H9 (cell line): ENCODE results near the gene POLD1. TPM values are rescaled to one million over a fixed set of nuclear protein-coding genes. Genes with fewer than 3 reads are reported as not detected.
A peak's percentile ranks its signal among the peaks of the same experiment; 100 is the strongest.

Experiments
- DNase-seq: peaks from one replicate; pipeline ENCODE4 v3.0.0-alpha.2; 2017
- H2AFZ ChIP-seq: one replicate; pipeline ENCODE4 v1.6.1; 2013; ENCODE audit warnings: mild to moderate bottlenecking, low read length, control low read depth, moderate library complexity
- H2AK5ac ChIP-seq: 2 replicates; pipeline ENCODE4 v1.6.1; 2013; ENCODE audit warnings: low read length, control low read depth, mixed read lengths; ENCODE audit not compliant: insufficient read length
- H2BK120ac ChIP-seq: one replicate; pipeline ENCODE4 v1.6.1; 2013; ENCODE audit warnings: low read depth, mild to moderate bottlenecking, low read length, control low read depth, inconsistent platforms; ENCODE audit not compliant: poor library complexity, severe bottlenecking
- H2BK12ac ChIP-seq: 2 replicates; pipeline ENCODE4 v1.6.1; 2013; ENCODE audit warnings: low read length, control low read depth, mixed read lengths, low read depth; ENCODE audit not compliant: insufficient read length
- H2BK15ac ChIP-seq: 2 replicates; pipeline ENCODE4 v1.6.1; 2013; ENCODE audit warnings: low read depth, low read length, control low read depth
- H2BK20ac ChIP-seq: one replicate; pipeline ENCODE4 v1.6.1; 2013; ENCODE audit warnings: low read depth, mild to moderate bottlenecking, low read length, control low read depth, inconsistent platforms; ENCODE audit not compliant: poor library complexity, severe bottlenecking
- H2BK5ac ChIP-seq: 2 replicates; pipeline ENCODE4 v1.6.1; 2013; ENCODE audit warnings: low read length, control low read depth, mixed read lengths; ENCODE audit not compliant: insufficient read length
- H3K14ac ChIP-seq: 2 replicates; pipeline ENCODE4 v1.6.1; 2013; ENCODE audit warnings: low read length, control low read depth; ENCODE audit not compliant: insufficient read depth
- H3K18ac ChIP-seq: 2 replicates; pipeline ENCODE4 v1.6.1; 2013; ENCODE audit warnings: low read depth, mild to moderate bottlenecking, mixed read lengths, low read length, control low read depth; ENCODE audit not compliant: insufficient read length
- H3K23ac ChIP-seq: 2 replicates; pipeline ENCODE4 v1.6.1; 2013; ENCODE audit warnings: low read length, control low read depth, mixed read lengths, low read depth; ENCODE audit not compliant: insufficient read length
- H3K23me2 ChIP-seq: 2 replicates; pipeline ENCODE4 v1.6.1; 2013; ENCODE audit warnings: low read depth, mild to moderate bottlenecking, mixed read lengths, low read length, control low read depth; ENCODE audit not compliant: insufficient read length, poor library complexity, severe bottlenecking
- H3K27ac ChIP-seq: 2 replicates; pipeline ENCODE4 v1.5.1; 2013; ENCODE audit warnings: low read length, control low read depth, mixed read lengths, low read depth; ENCODE audit not compliant: insufficient read length
- H3K27me3 ChIP-seq: 2 replicates; pipeline ENCODE4 v1.6.1; 2013; ENCODE audit warnings: low read length, control low read depth, inconsistent platforms; ENCODE audit not compliant: insufficient read depth
- H3K4ac ChIP-seq: 2 replicates; pipeline ENCODE4 v1.6.1; 2013; ENCODE audit warnings: low read depth, mild to moderate bottlenecking, control low read depth, inconsistent platforms, low read length, moderate library complexity
- H3K4me1 ChIP-seq: 2 replicates; pipeline ENCODE4 v1.6.1; 2013; ENCODE audit warnings: low read length, control low read depth, inconsistent platforms; ENCODE audit not compliant: insufficient read depth
- H3K4me2 ChIP-seq: 2 replicates; pipeline ENCODE4 v1.6.1; 2013; ENCODE audit warnings: low read length, control low read depth, mixed read lengths; ENCODE audit not compliant: insufficient read length, insufficient read depth
- H3K56ac ChIP-seq: 2 replicates; pipeline ENCODE4 v1.6.1; 2013; ENCODE audit warnings: low read depth, mild to moderate bottlenecking, mixed read lengths, low read length, control low read depth; ENCODE audit not compliant: insufficient read length
- H3K79me1 ChIP-seq: 2 replicates; pipeline ENCODE4 v1.6.1; 2013; ENCODE audit warnings: low read depth, mild to moderate bottlenecking, moderate library complexity, low read length, control low read depth, inconsistent platforms; ENCODE audit not compliant: insufficient read depth, poor library complexity, severe bottlenecking
- H3K79me2 ChIP-seq: 2 replicates; pipeline ENCODE4 v1.6.1; 2013; ENCODE audit warnings: low read length, control low read depth, inconsistent platforms; ENCODE audit not compliant: insufficient read depth
- H3K9ac ChIP-seq: 2 replicates; pipeline ENCODE4 v1.6.1; 2013; ENCODE audit warnings: low read length, control low read depth, mixed read lengths; ENCODE audit not compliant: insufficient read length; ENCODE audit errors: extremely low read depth
- H3K9me3 ChIP-seq: one replicate; pipeline ENCODE4 v1.6.1; 2013; ENCODE audit warnings: low read depth, low read length, inconsistent platforms; ENCODE audit not compliant: control insufficient read depth
- H3T11ph ChIP-seq: one replicate; pipeline ENCODE4 v1.6.1; 2013; ENCODE audit warnings: mild to moderate bottlenecking, low read length, control low read depth, inconsistent platforms
- H4K20me1 ChIP-seq: one replicate; pipeline ENCODE4 v1.6.1; 2013; ENCODE audit not compliant: control insufficient read depth, insufficient read length, insufficient read depth
- H4K5ac ChIP-seq: 2 replicates; pipeline ENCODE4 v1.6.1; 2013; ENCODE audit warnings: low read depth, mild to moderate bottlenecking, mixed read lengths, low read length, control low read depth; ENCODE audit not compliant: insufficient read length
- H4K8ac ChIP-seq: replicated peaks from 2 replicates; pipeline ENCODE4 v1.6.1; 2013; ENCODE audit warnings: low read length, control low read depth, mixed read lengths, low read depth; ENCODE audit not compliant: insufficient read length
- H4K91ac ChIP-seq: 2 replicates; pipeline ENCODE4 v1.6.1; 2013; ENCODE audit warnings: low read depth, mild to moderate bottlenecking, moderate library complexity, mixed read lengths, low read length, control low read depth; ENCODE audit not compliant: insufficient read length
- H3K27ac Mint-ChIP-seq, 3 experiments: 2 replicates in 2 of 3; 3 replicates in 1 of 3; pipeline ENCODE4 v1.8.0; 2020 to 2021; ENCODE audit warnings: mixed read lengths in 3 of 3, mild to moderate bottlenecking in 1 of 3, moderate library complexity in 1 of 3
- H3K27me3 Mint-ChIP-seq: 2 replicates; pipeline ENCODE4 v1.8.0; 2021; ENCODE audit warnings: low read depth, mild to moderate bottlenecking, moderate library complexity, mixed read lengths
- H3K36me3 Mint-ChIP-seq, 3 experiments: 2 replicates in 2 of 3; 3 replicates in 1 of 3; pipeline ENCODE4 v1.8.0; 2020 to 2021; ENCODE audit warnings: low read depth in 3 of 3, mixed read lengths in 3 of 3; ENCODE audit not compliant: insufficient read depth in 1 of 3
- H3K4me1 Mint-ChIP-seq, 2 experiments: 2 replicates each; pipeline ENCODE4 v1.8.0; 2020; ENCODE audit warnings: mixed read lengths in 2 of 2
- H3K4me3 Mint-ChIP-seq, 2 experiments: 2 replicates in 1 of 2; 3 replicates in 1 of 2; pipeline ENCODE4 v1.8.0; 2020 to 2021; ENCODE audit warnings: mild to moderate bottlenecking in 2 of 2, mixed read lengths in 2 of 2, moderate library complexity in 1 of 2
- H3K9me3 Mint-ChIP-seq, 2 experiments: 2 replicates in 1 of 2; 3 replicates in 1 of 2; pipeline ENCODE4 v1.8.0; 2020; ENCODE audit warnings: mild to moderate bottlenecking in 2 of 2, mixed read lengths in 2 of 2, moderate library complexity in 1 of 2
- CTCF ChIP-seq: fragments of 200-600 bp; sonication (generic); conservative IDR thresholded peaks from 3 replicates; pipeline ENCODE4 v1.8.0; 2021; ENCODE audit warnings: antibody characterized with exemption, mild to moderate bottlenecking
- WGBS: extraction: QIAGEN DNeasy Blood & Tissue Kit; methylation state at CpG from one replicate; pipeline ENCODE4 v1.1.7; 2013; ENCODE audit warnings: missing lambda C conversion rate, low lambda C conversion rate, mixed read lengths; ENCODE audit not compliant: insufficient read length; ENCODE audit errors: extremely low coverage; 5-methylcytosine and 5-hydroxymethylcytosine counted together
- total RNA-seq: library from RNA; stranded (reverse); gene quantifications from 2 replicates; pipeline ENCODE4 v1.2.1, GENCODE V29; 2021

Gene POLD1
- total RNA-seq, 1 experiment from 2014 or later = 165 TPM

- H3K23me2 ChIP-seq = peaks cover 12% of the 10 kb centered on the region
- no peaks in the 10 kb centered on the region for H4K20me1 ChIP-seq
- no peaks in the 10 kb centered on the region for H3K27me3 ChIP-seq
- no peak overlapping the region for H2AK5ac ChIP-seq
- H3K4me1 Mint-ChIP-seq = peaks cover 26 to 33% of the 10 kb centered on the region in 2 experiments
- H2BK12ac ChIP-seq = no peak overlapping the region
- H2BK15ac ChIP-seq = no peak overlapping the region
- no peaks in the 10 kb centered on the region; a peak in 1 of 5 replicates for H3K9me3 Mint-ChIP-seq
- no peaks in the 10 kb centered on the region for H3K79me1 ChIP-seq
- H3K27ac ChIP-seq = no peak overlapping the region
- H3K36me3 Mint-ChIP-seq = peaks cover 0 to 2% (median 0%) of the 10 kb centered on the region in 3 experiments; a peak in 2 of 7 replicates
- H3K9me3 ChIP-seq = no peaks in the 10 kb centered on the region
- WGBS = no CpG with 5 or more reads among the region's 19 CpGs
- no peak overlapping the region for H2BK20ac ChIP-seq
- H3K4me1 ChIP-seq = peaks cover 3% of the 10 kb centered on the region; the same call in 1 of the 2 replicates
- no peak overlapping the region for H4K91ac ChIP-seq
- TF ChIP-seq CTCF = no peak
- H2BK120ac ChIP-seq = no peak overlapping the region
- peak overlapping the region in 2 of 3 experiments; percentile 77 to 97; a peak in 3 of 7 replicates for H3K27ac Mint-ChIP-seq
- H4K5ac ChIP-seq = no peak overlapping the region
- no peak overlapping the region for H2AFZ ChIP-seq
- peak overlapping the region; percentile 74 to 80 for H3K4me3 Mint-ChIP-seq
- no peak overlapping the region for H3K56ac ChIP-seq
- H3T11ph ChIP-seq = no peak overlapping the region
- H3K9ac ChIP-seq = no peak overlapping the region
- no peaks in the 10 kb centered on the region for H3K79me2 ChIP-seq
- H4K8ac ChIP-seq = no peak overlapping the region
- DNase-seq = no peak
- H3K23ac ChIP-seq = no peak overlapping the region
- H3K4me2 ChIP-seq = no peak overlapping the region
- no peak overlapping the region for H3K14ac ChIP-seq
- peaks cover 9% of the 10 kb centered on the region for H3K27me3 Mint-ChIP-seq
- no peak overlapping the region for H3K4ac ChIP-seq
- no peak overlapping the region for H3K18ac ChIP-seq
- H2BK5ac ChIP-seq = no peak overlapping the region
Measured at GRCh38 chr19:50433201-50434180, 49.3 kb downstream of the POLD1 start.
